Osteocyte (in vitro differentiated cells): ENCODE results near the gene RSRC1. TPM values are rescaled to one million over a fixed set of nuclear protein-coding genes. Genes with fewer than 3 reads are reported as not detected.
A peak's percentile ranks its signal among the peaks of the same experiment; 100 is the strongest.
"Not testable (repeated sequence)": the region's sequence is repeated elsewhere in the genome, so short reads cannot be mapped to it uniquely, and the experiment has no call there.

Source experiments
- DNase-seq: peaks from one replicate; pipeline ENCODE4 v3.0.0; 2021; ENCODE audit warnings: mixed read lengths; ENCODE audit not compliant: unreplicated experiment; ENCODE audit errors: extremely low spot score
- H3K27ac Mint-ChIP-seq: one replicate; pipeline ENCODE4 v1.8.0; 2021; ENCODE audit warnings: mild to moderate bottlenecking, mixed read lengths; ENCODE audit not compliant: unreplicated experiment
- H3K27me3 Mint-ChIP-seq: one replicate; pipeline ENCODE4 v1.8.0; 2021; ENCODE audit warnings: mixed read lengths; ENCODE audit not compliant: unreplicated experiment
- H3K36me3 Mint-ChIP-seq: one replicate; pipeline ENCODE4 v1.8.0; 2021; ENCODE audit warnings: mixed read lengths; ENCODE audit not compliant: unreplicated experiment
- H3K4me1 Mint-ChIP-seq: one replicate; pipeline ENCODE4 v1.8.0; 2021; ENCODE audit warnings: mixed read lengths; ENCODE audit not compliant: unreplicated experiment
- H3K4me3 Mint-ChIP-seq: one replicate; pipeline ENCODE4 v1.8.0; 2021; ENCODE audit warnings: mild to moderate bottlenecking, moderate library complexity, mixed read lengths; ENCODE audit not compliant: unreplicated experiment
- H3K9me3 Mint-ChIP-seq: one replicate; pipeline ENCODE4 v1.8.0; 2021; ENCODE audit warnings: mixed read lengths; ENCODE audit not compliant: unreplicated experiment
- total RNA-seq: library from RNA; stranded (reverse); gene quantifications from 2 replicates; pipeline ENCODE4 v1.2.1, GENCODE V29; 2021
- TF ChIP-seq, protein P1 (sequence below): fragments of 200-600 bp; sonication (generic); IDR thresholded peaks from 2 replicates; pipeline ENCODE4 v1.5.0; 2021; ENCODE audit warnings: antibody characterized with exemption, mild to moderate bottlenecking, moderate library complexity

RSRC1 gene
- total RNA-seq, 1 donor from 2014 or later = 26.3 TPM

DNA sequence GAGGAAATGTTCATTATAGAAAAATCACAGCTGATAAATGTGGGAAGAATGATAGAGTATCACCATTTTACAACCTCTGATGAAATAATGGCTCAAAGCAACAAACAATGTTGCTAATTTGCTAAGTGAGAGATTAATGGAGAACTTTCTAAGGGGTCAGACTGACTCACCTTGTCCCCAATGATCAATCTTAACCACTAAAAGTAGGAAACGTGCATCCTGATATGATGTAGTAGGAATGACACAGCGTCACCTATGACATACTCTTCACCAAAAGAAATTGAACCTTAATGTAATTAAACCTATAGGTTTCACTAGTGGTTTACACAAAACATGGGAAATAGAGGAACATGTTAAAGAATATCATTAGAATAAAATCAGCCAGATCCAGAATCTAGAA, 426.0 kb downstream of the RSRC1 start:
- no peaks in the 10 kb centered on the region for H3K9me3 Mint-ChIP-seq
- no peak for DNase-seq
- no peaks in the 10 kb centered on the region for H3K27me3 Mint-ChIP-seq
- H3K36me3 Mint-ChIP-seq = no peaks in the 10 kb centered on the region
- H3K4me1 Mint-ChIP-seq = no peaks in the 10 kb centered on the region
- H3K4me3 Mint-ChIP-seq = no peak overlapping the region
- TF ChIP-seq, protein P1, sequence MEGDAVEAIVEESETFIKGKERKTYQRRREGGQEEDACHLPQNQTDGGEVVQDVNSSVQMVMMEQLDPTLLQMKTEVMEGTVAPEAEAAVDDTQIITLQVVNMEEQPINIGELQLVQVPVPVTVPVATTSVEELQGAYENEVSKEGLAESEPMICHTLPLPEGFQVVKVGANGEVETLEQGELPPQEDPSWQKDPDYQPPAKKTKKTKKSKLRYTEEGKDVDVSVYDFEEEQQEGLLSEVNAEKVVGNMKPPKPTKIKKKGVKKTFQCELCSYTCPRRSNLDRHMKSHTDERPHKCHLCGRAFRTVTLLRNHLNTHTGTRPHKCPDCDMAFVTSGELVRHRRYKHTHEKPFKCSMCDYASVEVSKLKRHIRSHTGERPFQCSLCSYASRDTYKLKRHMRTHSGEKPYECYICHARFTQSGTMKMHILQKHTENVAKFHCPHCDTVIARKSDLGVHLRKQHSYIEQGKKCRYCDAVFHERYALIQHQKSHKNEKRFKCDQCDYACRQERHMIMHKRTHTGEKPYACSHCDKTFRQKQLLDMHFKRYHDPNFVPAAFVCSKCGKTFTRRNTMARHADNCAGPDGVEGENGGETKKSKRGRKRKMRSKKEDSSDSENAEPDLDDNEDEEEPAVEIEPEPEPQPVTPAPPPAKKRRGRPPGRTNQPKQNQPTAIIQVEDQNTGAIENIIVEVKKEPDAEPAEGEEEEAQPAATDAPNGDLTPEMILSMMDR = no peak
- no peak overlapping the region for H3K27ac Mint-ChIP-seq

DNA sequence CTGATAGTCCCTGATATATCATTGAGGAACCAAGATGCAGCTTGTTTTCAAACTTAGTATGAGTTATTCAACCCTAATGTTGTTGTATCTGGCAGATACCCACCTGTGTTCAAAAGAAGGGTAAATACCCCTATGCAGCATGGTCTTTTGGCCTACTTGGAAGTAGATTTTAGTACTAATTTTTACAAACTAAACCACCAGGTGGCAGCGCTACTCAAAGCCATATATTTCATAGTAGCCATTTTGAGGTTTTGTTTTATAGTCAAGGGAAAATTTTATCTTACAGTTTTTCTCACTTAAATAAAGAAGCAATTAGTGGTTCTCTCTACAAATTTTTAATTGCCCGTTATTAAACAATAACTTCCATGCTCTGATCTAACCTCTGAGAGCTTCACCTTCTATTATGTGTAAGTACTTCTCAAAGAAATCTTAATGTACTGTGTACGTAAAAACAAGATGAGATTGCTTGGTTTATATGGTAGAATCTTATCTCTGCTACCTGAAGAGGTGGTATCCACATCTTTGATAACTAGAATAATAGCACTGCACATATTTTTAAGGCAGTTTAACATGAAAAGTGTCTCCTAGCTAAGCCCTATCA, 429.6 kb downstream of the RSRC1 start:
- Mint-ChIP-seq H3K4me1 (no peaks in the 10 kb centered on the region), H3K27ac (no peak overlapping the region), H3K36me3 (no peaks in the 10 kb centered on the region), H3K4me3 (no peak overlapping the region), H3K27me3 (no peaks in the 10 kb centered on the region), H3K9me3 (no peaks in the 10 kb centered on the region)
- DNase-seq = no peak
- TF ChIP-seq, protein P1 = peak; percentile 67

DNA sequence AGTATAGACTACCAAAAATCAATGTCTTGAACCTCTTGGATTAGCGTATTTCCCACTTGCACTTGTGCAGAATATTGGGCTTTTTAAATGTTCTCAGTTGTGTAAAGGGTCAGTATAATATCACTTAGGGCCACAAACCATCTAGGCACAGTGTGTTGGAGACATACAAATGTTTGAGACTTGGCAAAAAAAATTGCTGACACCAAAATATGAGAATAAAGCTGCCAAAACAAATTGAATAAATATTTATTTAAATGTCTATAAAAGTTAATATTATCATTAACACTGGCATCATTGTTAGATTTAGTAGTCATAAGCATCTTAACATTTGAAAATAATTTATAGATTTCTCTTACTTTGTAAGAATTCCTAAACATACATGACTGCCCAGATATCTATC, 430.2 kb downstream of the RSRC1 start:
- Mint-ChIP-seq H3K36me3 (no peaks in the 10 kb centered on the region), H3K9me3 (no peaks in the 10 kb centered on the region), H3K27ac (no peak overlapping the region), H3K27me3 (no peaks in the 10 kb centered on the region), H3K4me1 (no peaks in the 10 kb centered on the region), H3K4me3 (no peak overlapping the region)
- TF ChIP-seq, protein P1 = no peak
- DNase-seq = no peak

DNA sequence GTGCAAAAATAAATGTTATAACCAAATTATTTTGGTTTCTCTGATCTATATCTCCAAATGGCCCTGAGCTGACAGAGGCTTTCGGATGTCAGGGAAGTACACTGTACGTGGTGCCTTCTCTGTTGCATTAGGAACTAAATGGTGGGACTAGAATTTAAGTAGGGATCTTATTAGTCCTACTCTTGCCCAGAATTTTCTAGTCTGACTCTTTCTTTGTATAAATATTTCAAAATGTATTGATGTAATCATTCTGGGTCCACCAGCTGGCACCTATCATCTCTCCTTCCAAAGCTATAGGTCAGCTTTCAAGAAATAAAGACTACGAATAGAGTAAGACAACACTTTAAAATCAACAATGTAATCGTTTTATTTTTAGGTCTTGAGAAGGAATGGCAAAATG, 438.8 kb downstream of the RSRC1 start:
- no peaks in the 10 kb centered on the region for H3K36me3 Mint-ChIP-seq
- no peak overlapping the region for H3K4me3 Mint-ChIP-seq
- no peak for DNase-seq
- H3K27me3 Mint-ChIP-seq = peaks cover 3% of the 10 kb centered on the region
- H3K27ac Mint-ChIP-seq = no peak overlapping the region
- H3K9me3 Mint-ChIP-seq = no peaks in the 10 kb centered on the region
- H3K4me1 Mint-ChIP-seq = no peaks in the 10 kb centered on the region
- TF ChIP-seq, protein P1 = no peak

DNA sequence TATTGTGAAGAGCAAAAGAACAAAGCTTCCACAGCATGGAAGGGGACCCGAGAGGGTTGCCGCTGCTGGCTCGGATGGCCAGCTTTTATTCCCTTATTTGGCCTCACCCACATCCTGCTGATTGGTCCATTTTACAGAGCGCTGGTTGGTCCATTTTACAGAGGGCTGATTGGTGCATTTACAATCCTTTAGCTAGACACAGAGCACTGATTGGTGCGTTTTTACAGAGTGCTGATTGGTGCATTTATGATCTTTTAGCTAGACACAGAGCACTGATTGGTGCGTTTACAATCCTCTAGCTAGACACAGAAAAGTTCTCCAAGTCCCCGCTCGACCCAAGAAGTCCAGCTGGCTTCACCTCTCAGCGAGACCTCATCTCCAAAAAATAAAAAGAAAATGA, 440.0 kb downstream of the RSRC1 start:
- H3K9me3 Mint-ChIP-seq, H3K27me3 Mint-ChIP-seq, H3K4me1 Mint-ChIP-seq, H3K36me3 Mint-ChIP-seq, H3K27ac Mint-ChIP-seq, H3K4me3 Mint-ChIP-seq, DNase-seq: not testable (repeated sequence)

DNA sequence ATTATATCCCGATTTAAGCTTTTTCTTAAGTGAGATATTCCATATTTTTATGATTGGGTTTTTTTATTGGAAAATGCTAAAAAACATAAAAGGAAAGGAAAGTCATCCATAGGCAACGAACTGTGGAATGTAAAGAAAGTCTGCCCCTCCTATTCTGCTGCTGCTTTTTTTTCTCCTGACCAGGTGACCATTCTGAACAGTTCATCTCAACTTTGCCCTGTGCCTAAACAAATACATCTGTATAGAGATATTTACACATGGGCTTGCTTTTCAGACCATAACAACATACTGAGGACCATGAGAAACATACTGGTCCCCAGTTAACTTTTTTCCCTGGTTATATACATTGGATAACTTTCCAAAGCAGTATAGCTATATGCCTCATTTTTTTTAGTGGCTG, 442.2 kb downstream of the RSRC1 start:
- no peaks in the 10 kb centered on the region for H3K36me3 Mint-ChIP-seq
- no peaks in the 10 kb centered on the region for H3K9me3 Mint-ChIP-seq
- H3K4me3 Mint-ChIP-seq = no peak overlapping the region
- TF ChIP-seq, protein P1 = no peak
- H3K27me3 Mint-ChIP-seq = peaks cover 8% of the 10 kb centered on the region
- H3K27ac Mint-ChIP-seq = no peak overlapping the region
- H3K4me1 Mint-ChIP-seq = no peaks in the 10 kb centered on the region
- DNase-seq = no peak
